Smooth muscle cell (in vitro differentiated cells): ENCODE measurements around the gene PSMB8. TPM values are rescaled to one million over a fixed set of nuclear protein-coding genes. Genes with fewer than 3 reads are reported as not detected.

Experiments
- DNase-seq: peaks from one replicate; lab custom pipeline; 2025; ENCODE audit not compliant: unreplicated experiment; lab: John Stamatoyannopoulos, UW
- H2AFZ ChIP-seq: fragments of 200-600 bp; sonication (generic); 2 replicates; pipeline ENCODE4 v1.6.0; 2016; ENCODE audit warnings: antibody characterized with exemption, low read depth, mild to moderate bottlenecking
- H3F3A ChIP-seq: fragments of 200-600 bp; sonication (generic); 2 replicates; pipeline ENCODE4 v1.6.0; 2017; ENCODE audit warnings: antibody characterized with exemption, low read depth
- H3K27ac ChIP-seq: fragments of 200-600 bp; sonication (generic); 2 replicates; pipeline ENCODE4 v1.5.1; 2016; ENCODE audit warnings: low read depth, mild to moderate bottlenecking
- H3K27me3 ChIP-seq: fragments of 200-600 bp; sonication (generic); 2 replicates; pipeline ENCODE4 v1.6.1; 2016; ENCODE audit warnings: low read depth, mild to moderate bottlenecking
- H3K36me3 ChIP-seq: fragments of 200-600 bp; sonication (generic); 2 replicates; pipeline ENCODE4 v1.5.1; 2016; ENCODE audit warnings: low read depth
- H3K4me1 ChIP-seq: fragments of 200-600 bp; sonication (generic); 2 replicates; pipeline ENCODE4 v1.5.1; 2016; ENCODE audit warnings: low read depth
- H3K4me2 ChIP-seq: fragments of 200-600 bp; sonication (generic); 2 replicates; pipeline ENCODE4 v1.6.0; 2016; ENCODE audit warnings: mild to moderate bottlenecking
- H3K4me3 ChIP-seq: fragments of 200-600 bp; sonication (generic); 2 replicates; pipeline ENCODE4 v1.5.1; 2016; ENCODE audit warnings: mild to moderate bottlenecking
- H3K79me2 ChIP-seq: fragments of 200-600 bp; sonication (generic); 2 replicates; pipeline ENCODE4 v1.6.0; 2016; ENCODE audit warnings: low read depth, mild to moderate bottlenecking
- H3K9ac ChIP-seq: fragments of 200-600 bp; sonication (generic); 2 replicates; pipeline ENCODE4 v1.6.0; 2016; ENCODE audit warnings: low read depth
- H3K9me3 ChIP-seq: fragments of 200-600 bp; sonication (generic); replicated peaks from 2 replicates; pipeline ENCODE4 v1.5.1; 2016; ENCODE audit warnings: low read depth
- H4K20me1 ChIP-seq: fragments of 200-600 bp; sonication (generic); 2 replicates; pipeline ENCODE4 v1.6.0; 2016; ENCODE audit warnings: low read depth
- WGBS: methylation state at CpG from one replicate; pipeline ENCODE4 v1.1.7; 2016; ENCODE audit warnings: low lambda C conversion rate; 5-methylcytosine and 5-hydroxymethylcytosine counted together
- polyA plus RNA-seq: library from polyadenylated mRNA; unstranded; fragments of >200 nt; fragmentation: Nextera tagmentation; extraction: Ambion mirVana; gene quantifications from 2 replicates; pipeline ENCODE4 v1.2.1, GENCODE V29; 2016
- total RNA-seq: library from RNA; depleted of rRNA; stranded (reverse); fragments of >200 nt; gene quantifications from 2 replicates; pipeline ENCODE4 v1.2.3, GENCODE V29; 2014
- TF ChIP-seq, protein P1 (sequence below): fragments of 200-600 bp; sonication (generic); IDR thresholded peaks from 2 replicates; pipeline ENCODE4 v1.5.1; 2017; ENCODE audit warnings: borderline replicate concordance, mild to moderate bottlenecking, antibody characterized with exemption; ENCODE audit not compliant: insufficient read depth, poor library complexity, severe bottlenecking

PSMB8 gene
- total RNA-seq (5.0 and 10.2 TPM in 2 replicates), polyA plus RNA-seq (16.7 and 22.2 TPM in 2 replicates)

- WGBS: 1% methylated on average over 40 of the region's 40 CpGs
- Histone ChIP-seq H3K27me3 (peaks cover 56% of the 10 kb centered on the region), H3K9me3 (no peaks in the 10 kb centered on the region), H3K4me2 (peak within 1 kb of the TSS; percentile 92), H3K79me2 (no peaks in the 10 kb centered on the region), H3K36me3 (no peaks in the 10 kb centered on the region), H3K27ac (no peak within 1 kb of the TSS), H3F3A (no peaks in the 10 kb centered on the region), H2AFZ (peak within 1 kb of the TSS; percentile 99), H3K4me3 (peak within 1 kb of the TSS; percentile 88), H3K9ac (peak within 1 kb of the TSS; percentile 69), H4K20me1 (no peaks in the 10 kb centered on the region), H3K4me1 (no peaks in the 10 kb centered on the region)
- DNase-seq: peak; percentile 70
- TF ChIP-seq, protein P1, sequence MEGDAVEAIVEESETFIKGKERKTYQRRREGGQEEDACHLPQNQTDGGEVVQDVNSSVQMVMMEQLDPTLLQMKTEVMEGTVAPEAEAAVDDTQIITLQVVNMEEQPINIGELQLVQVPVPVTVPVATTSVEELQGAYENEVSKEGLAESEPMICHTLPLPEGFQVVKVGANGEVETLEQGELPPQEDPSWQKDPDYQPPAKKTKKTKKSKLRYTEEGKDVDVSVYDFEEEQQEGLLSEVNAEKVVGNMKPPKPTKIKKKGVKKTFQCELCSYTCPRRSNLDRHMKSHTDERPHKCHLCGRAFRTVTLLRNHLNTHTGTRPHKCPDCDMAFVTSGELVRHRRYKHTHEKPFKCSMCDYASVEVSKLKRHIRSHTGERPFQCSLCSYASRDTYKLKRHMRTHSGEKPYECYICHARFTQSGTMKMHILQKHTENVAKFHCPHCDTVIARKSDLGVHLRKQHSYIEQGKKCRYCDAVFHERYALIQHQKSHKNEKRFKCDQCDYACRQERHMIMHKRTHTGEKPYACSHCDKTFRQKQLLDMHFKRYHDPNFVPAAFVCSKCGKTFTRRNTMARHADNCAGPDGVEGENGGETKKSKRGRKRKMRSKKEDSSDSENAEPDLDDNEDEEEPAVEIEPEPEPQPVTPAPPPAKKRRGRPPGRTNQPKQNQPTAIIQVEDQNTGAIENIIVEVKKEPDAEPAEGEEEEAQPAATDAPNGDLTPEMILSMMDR: no peak
Measured at GRCh38 chr6:32843979-32844838, at the start of gene PSMB8. TSS of gene PSMB8 (minus strand) at chr6:32844047. CDS start at chr6:32843996, 51 bp downstream.

- no peak overlapping the region for H3K4me3 ChIP-seq
- TF ChIP-seq, protein P1: no peak
- H3K36me3 ChIP-seq: no peaks in the 10 kb centered on the region
- H3K79me2 ChIP-seq: peaks cover 6% of the 10 kb centered on the region
- H3K27ac ChIP-seq: no peak overlapping the region
- no peak for DNase-seq
- H3K27me3 ChIP-seq: peaks cover 9% of the 10 kb centered on the region
- no peak overlapping the region for H2AFZ ChIP-seq
- no peaks in the 10 kb centered on the region for H3F3A ChIP-seq
- H3K4me1 ChIP-seq: peaks cover 5% of the 10 kb centered on the region
- no peak overlapping the region for H3K9ac ChIP-seq
- no peaks in the 10 kb centered on the region for H3K9me3 ChIP-seq
- no peaks in the 10 kb centered on the region for H4K20me1 ChIP-seq
- no peak overlapping the region for H3K4me2 ChIP-seq
- WGBS: 55% methylated on average over 1 of the region's 1 CpG
Measured at GRCh38 chr6:32890831-32891230, 47.0 kb upstream of the PSMB8 start.

GRCh38 chr6:32889533-32889932 is 45.7 kb upstream of the PSMB8 start:
- Histone ChIP-seq H3K27ac (no peak overlapping the region), H3K9me3 (no peaks in the 10 kb centered on the region), H3K79me2 (no peaks in the 10 kb centered on the region), H3K27me3 (peaks cover 9% of the 10 kb centered on the region), H2AFZ (no peak overlapping the region), H3K36me3 (no peaks in the 10 kb centered on the region), H3K9ac (no peak overlapping the region), H3F3A (no peaks in the 10 kb centered on the region), H3K4me1 (peaks cover 5% of the 10 kb centered on the region), H3K4me2 (no peak overlapping the region), H3K4me3 (no peak overlapping the region), H4K20me1 (no peaks in the 10 kb centered on the region)
- WGBS: 72% methylated on average over 1 of the region's 1 CpG
- TF ChIP-seq, protein P1: no peak
- DNase-seq: no peak
